Spleen (tissue), 11 donors: ENCODE results near the gene CCNA2. TPM values are rescaled to one million over a fixed set of nuclear protein-coding genes. Genes with fewer than 3 reads are reported as not detected.

Experiments
- DNase-seq: peaks from one replicate; pipeline ENCODE4 v3.0.0-alpha.2; 2020
- H3K27ac ChIP-seq, 8 donors: fragments of 200-600 bp; sonication (generic) in 7 of 8; 1 replicate in 4 of 8; 2 replicates in 4 of 8; pipeline versions ENCODE4 v1.5.0 to v1.8.0; 2016 to 2021; ENCODE audit warnings: inconsistent platforms in 4 of 8, mild to moderate bottlenecking in 4 of 8, moderate library complexity in 1 of 8
- H3K27me3 ChIP-seq, 7 donors: fragments of 200-600 bp; sonication (generic) in 6 of 7; replicated peaks in 1 of 7; 1 replicate in 4 of 7; 2 replicates in 3 of 7; pipeline versions ENCODE4 v1.5.0 to v1.8.0; 2016 to 2021; ENCODE audit warnings: inconsistent platforms in 3 of 7, mild to moderate bottlenecking in 1 of 7
- H3K36me3 ChIP-seq, 6 donors: fragments of 200-600 bp; sonication (generic) in 5 of 6; 1 replicate in 4 of 6; 2 replicates in 2 of 6; pipeline versions ENCODE4 v1.5.0 to v1.8.0; 2016 to 2021; ENCODE audit warnings: inconsistent platforms in 2 of 6
- H3K4me1 ChIP-seq, 6 donors: fragments of 200-600 bp; sonication (generic) in 5 of 6; 1 replicate in 3 of 6; 2 replicates in 3 of 6; pipeline versions ENCODE4 v1.5.0 to v1.8.0; 2016 to 2021; ENCODE audit warnings: inconsistent platforms in 3 of 6
- H3K4me3 ChIP-seq, 8 donors: fragments of 200-600 bp; sonication (generic) in 7 of 8; 1 replicate in 4 of 8; 2 replicates in 4 of 8; pipeline versions ENCODE4 v1.5.0 to v1.8.0; 2016 to 2021; ENCODE audit warnings: inconsistent platforms in 4 of 8, mild to moderate bottlenecking in 4 of 8, moderate library complexity in 2 of 8
- H3K9me3 ChIP-seq, 8 donors: fragments of 200-600 bp; sonication (generic) in 7 of 8; 1 replicate in 4 of 8; 2 replicates in 4 of 8; pipeline versions ENCODE4 v1.5.0 to v1.8.0; 2016 to 2021; ENCODE audit warnings: inconsistent platforms in 4 of 8
- POLR2A ChIP-seq, 3 donors: fragments of 450-650 bp; IDR thresholded peaks; one replicate each; pipeline ENCODE4 v1.5.1; 2017; ENCODE audit warnings: antibody characterized with exemption in 3 of 3, mild to moderate bottlenecking in 1 of 3
- POLR2AphosphoS5 ChIP-seq, 3 donors: sonication (generic); formaldehyde crosslinking; IDR thresholded peaks; one replicate each; pipeline ENCODE4 v1.5.1; 2017; ENCODE audit warnings: antibody characterized with exemption in 3 of 3
- WGBS, 5 donors: extraction: QIAGEN DNeasy Blood & Tissue Kit in 3 of 5; methylation state at CpG; one replicate each; pipeline versions ENCODE4 v1.1.5 to v1.1.7; 2013 to 2018; 5-methylcytosine and 5-hydroxymethylcytosine counted together
- intact Hi-C: fragments of 100-400 bp; cut with DNase I; formaldehyde crosslinking; loops from one replicate; pipeline ENCODE4 v1.15.0; 2023; ENCODE audit warnings: low total_unique reads
- polyA plus RNA-seq, 3 donors: library from polyadenylated mRNA; stranded (reverse); fragments of 200-250 nt; gene quantifications; one replicate each; pipeline ENCODE4 v1.2.1, GENCODE V29; 2013
- total RNA-seq, 7 donors: library from RNA; depleted of rRNA in 3 of 7; stranded (reverse); fragments of >200 nt in 3 of 7; fragmentation: NEBNext Ultra II Directional in 4 of 7; extraction: Animal tissue kit (Norgen Biotek cat#: 25700) in 4 of 7; gene quantifications; one replicate each; pipeline versions ENCODE4 v1.1.0 to v1.2.1, GENCODE V29; 2016 to 2021
- TF ChIP-seq, protein P1 (sequence below), 11 experiments: fragments of 200-600 bp in 7 of 11; fragments of 450-650 bp in 4 of 11; sonication (generic) in 4 of 11; IDR thresholded peaks in 8 of 11; conservative IDR thresholded peaks in 3 of 11; 1 replicate in 7 of 11; 2 replicates in 4 of 11; pipeline versions ENCODE4 v1.4.0 to v1.8.0; 2016 to 2021; ENCODE audit warnings: antibody characterized with exemption in 11 of 11, inconsistent platforms in 4 of 11, mild to moderate bottlenecking in 1 of 11
- donor health status: healthy with polysubstance abuse.
- donor health status: DM: no; HTN: no; CAD: no; lungs with moderate emphysema.
- donor health status: DM: no; HTN: no; CAD: no.
- donor health status: Bipolar disorder and iron deficiency.
- donor health status: healthy.
- donor health status: DM: no; HTN: no; CAD: no.
- donor health status: DM: yes; HTN: yes; CAD: no.

The CCNA2 gene
- total and polyA plus RNA-seq, 10 donors: 2.1 to 10.9 (median 5.9) TPM

DNA sequence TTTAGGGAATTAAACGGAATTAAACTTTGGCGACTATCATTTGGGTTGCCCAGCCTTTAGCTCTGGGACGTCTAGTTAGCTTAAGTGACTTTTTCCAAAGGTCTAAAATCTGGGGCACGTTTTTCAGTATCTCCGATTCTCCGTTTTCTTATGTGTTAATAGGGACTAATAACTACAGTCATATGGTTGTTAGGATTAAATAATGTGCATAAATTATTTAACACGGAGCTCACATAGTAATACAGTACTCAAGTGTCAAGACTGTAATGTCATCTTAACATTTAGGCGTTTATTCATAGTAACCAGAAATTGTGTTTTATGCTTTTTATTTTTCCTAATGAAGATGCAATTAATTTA lies 466 bp upstream of the CCNA2 start:
- H3K27ac ChIP-seq: peak overlapping the region; percentile 68 to 84 (median 82)

DNA sequence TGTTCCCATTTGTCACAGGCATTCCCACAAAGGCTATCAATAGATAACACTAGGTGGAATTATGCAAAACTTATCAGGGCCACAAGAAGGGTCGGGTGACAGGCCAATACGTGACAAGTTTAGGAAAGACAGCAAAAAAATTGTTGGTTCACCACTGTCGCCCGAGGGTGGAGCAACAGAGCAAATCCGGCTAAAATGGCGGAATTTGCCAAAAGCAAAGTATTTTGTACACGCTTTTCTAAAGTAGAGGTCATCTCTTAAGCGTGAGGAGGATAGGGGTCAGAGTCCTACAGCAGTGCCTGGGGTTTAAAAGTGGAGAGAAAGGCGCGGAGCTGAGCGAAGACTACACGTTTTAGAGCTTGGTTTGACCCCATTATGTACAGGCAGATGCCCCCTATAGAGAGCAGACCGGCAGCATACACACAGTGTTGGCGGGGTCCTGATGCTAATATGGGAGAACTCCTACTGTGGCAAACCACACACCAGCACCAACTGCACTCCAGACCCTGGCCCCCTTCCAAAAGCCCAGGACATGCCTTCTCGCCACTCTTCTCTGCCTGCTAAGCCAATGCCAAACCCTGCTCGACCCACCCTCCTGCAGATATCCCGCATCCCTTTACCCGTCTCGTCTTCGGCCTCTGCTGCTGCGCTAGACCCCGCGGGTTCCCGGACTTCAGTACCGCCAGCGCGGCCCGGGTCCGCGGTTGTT lies 733 bp downstream of the CCNA2 start:
- no peak for DNase-seq

More for the DNA sequence above, 466 bp upstream of the CCNA2 start:
- intact Hi-C loops: no loop called here
- no peak for DNase-seq
- H3K4me1 ChIP-seq: peaks cover 7 to 34% (median 23%) of the 10 kb centered on the region in 6 donors
- peak overlapping the region; percentile 61 to 91 (median 76) for H3K4me3 ChIP-seq
- H3K27me3 ChIP-seq: no peaks in the 10 kb centered on the region
- peaks cover 0 to 36% (median 2%) of the 10 kb centered on the region in 6 donors for H3K36me3 ChIP-seq
- no peaks in the 10 kb centered on the region for H3K9me3 ChIP-seq
- WGBS, 5 donors: 5 to 8% (median 8%) methylated on average over 8 of the region's 8 CpGs
- TF ChIP-seq POLR2A (IDR thresholded peaks at IDR 0.05) (no peak), POLR2AphosphoS5 (IDR thresholded peaks at IDR 0.05) (no peak)
- TF ChIP-seq, protein P1, sequence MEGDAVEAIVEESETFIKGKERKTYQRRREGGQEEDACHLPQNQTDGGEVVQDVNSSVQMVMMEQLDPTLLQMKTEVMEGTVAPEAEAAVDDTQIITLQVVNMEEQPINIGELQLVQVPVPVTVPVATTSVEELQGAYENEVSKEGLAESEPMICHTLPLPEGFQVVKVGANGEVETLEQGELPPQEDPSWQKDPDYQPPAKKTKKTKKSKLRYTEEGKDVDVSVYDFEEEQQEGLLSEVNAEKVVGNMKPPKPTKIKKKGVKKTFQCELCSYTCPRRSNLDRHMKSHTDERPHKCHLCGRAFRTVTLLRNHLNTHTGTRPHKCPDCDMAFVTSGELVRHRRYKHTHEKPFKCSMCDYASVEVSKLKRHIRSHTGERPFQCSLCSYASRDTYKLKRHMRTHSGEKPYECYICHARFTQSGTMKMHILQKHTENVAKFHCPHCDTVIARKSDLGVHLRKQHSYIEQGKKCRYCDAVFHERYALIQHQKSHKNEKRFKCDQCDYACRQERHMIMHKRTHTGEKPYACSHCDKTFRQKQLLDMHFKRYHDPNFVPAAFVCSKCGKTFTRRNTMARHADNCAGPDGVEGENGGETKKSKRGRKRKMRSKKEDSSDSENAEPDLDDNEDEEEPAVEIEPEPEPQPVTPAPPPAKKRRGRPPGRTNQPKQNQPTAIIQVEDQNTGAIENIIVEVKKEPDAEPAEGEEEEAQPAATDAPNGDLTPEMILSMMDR (IDR thresholded peaks at IDR 0.05 in 8 of 11, conservative IDR thresholded peaks at IDR 0.05 in 3 of 11): no peak

DNA sequence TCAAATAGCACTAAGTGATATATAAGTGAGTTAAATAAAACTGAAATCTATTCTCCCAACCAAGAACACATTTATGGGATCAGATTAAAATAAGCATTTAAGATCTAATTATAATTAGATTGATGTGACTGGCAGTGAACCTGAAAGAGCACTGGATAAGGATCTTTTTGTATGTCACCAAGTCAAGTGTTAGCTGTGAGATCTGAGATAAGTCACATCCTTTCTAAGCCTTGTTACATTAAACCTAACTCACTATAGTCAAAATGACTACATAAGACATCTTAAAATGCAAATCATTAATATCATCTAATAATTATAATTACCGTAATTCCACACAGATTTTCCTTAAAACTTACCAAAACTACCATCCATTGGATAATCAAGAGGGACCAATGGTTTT lies 1.6 kb downstream of the CCNA2 start:
- Histone ChIP-seq H3K36me3 (peaks cover 0 to 41% (median 11%) of the 10 kb centered on the region in 6 donors), H3K4me1 (peaks cover 7 to 34% (median 23%) of the 10 kb centered on the region in 6 donors), H3K9me3 (no peaks in the 10 kb centered on the region), H3K4me3 (peak overlapping the region in 2 of 8 donors; percentile 80 to 91), H3K27me3 (no peaks in the 10 kb centered on the region), H3K27ac (no peak overlapping the region)
- no peak for TF ChIP-seq POLR2A (IDR thresholded peaks at IDR 0.05)
- TF ChIP-seq, protein P1 (IDR thresholded peaks at IDR 0.05 in 8 of 11, conservative IDR thresholded peaks at IDR 0.05 in 3 of 11): no peak
- TF ChIP-seq POLR2AphosphoS5 (IDR thresholded peaks at IDR 0.05): no peak
- WGBS, 5 donors: 85 to 95% (median 91%) methylated on average over 1 of the region's 1 CpG
- DNase-seq: no peak
- intact Hi-C loops: no loop called here

More for the DNA sequence above, 733 bp downstream of the CCNA2 start:
- Histone ChIP-seq H3K4me3 (peak overlapping the region; percentile 61 to 91 (median 76)), H3K9me3 (no peaks in the 10 kb centered on the region), H3K27me3 (no peaks in the 10 kb centered on the region), H3K4me1 (peaks cover 7 to 34% (median 23%) of the 10 kb centered on the region in 6 donors), H3K36me3 (peaks cover 0 to 41% (median 3%) of the 10 kb centered on the region in 6 donors), H3K27ac (peak overlapping the region in 4 of 8 donors; percentile 81 to 84 (median 84))
- TF ChIP-seq, protein P1 (IDR thresholded peaks at IDR 0.05 in 8 of 11, conservative IDR thresholded peaks at IDR 0.05 in 3 of 11): no peak
- TF ChIP-seq POLR2AphosphoS5 (IDR thresholded peaks at IDR 0.05): no peak
- no peak for TF ChIP-seq POLR2A (IDR thresholded peaks at IDR 0.05)
- 0 to 1% (median 1%) methylated on average over 30 of the region's 30 CpGs for WGBS, 5 donors
- intact Hi-C loops: no loop called here

GRCh38 chr4:121819216-121819965 lies 4.3 kb downstream of the CCNA2 start:
- Histone ChIP-seq H3K36me3 (peaks cover 0 to 62% (median 37%) of the 10 kb centered on the region in 6 donors), H3K4me1 (peaks cover 7 to 28% (median 19%) of the 10 kb centered on the region in 6 donors), H3K27me3 (no peaks in the 10 kb centered on the region), H3K4me3 (no peak overlapping the region), H3K27ac (no peak overlapping the region), H3K9me3 (no peaks in the 10 kb centered on the region)
- no peak for DNase-seq
- TF ChIP-seq POLR2A (IDR thresholded peaks at IDR 0.05): no peak
- TF ChIP-seq, protein P1 (IDR thresholded peaks at IDR 0.05 in 8 of 11, conservative IDR thresholded peaks at IDR 0.05 in 3 of 11): no peak
- no peak for TF ChIP-seq POLR2AphosphoS5 (IDR thresholded peaks at IDR 0.05)
- 62 to 84% (median 73%) methylated on average over 1 of the region's 1 CpG for WGBS, 5 donors
- intact Hi-C loops: no loop called here
